HepG2 (cell line): ENCODE data around the gene TMEM86B. TPM values are rescaled to one million over a fixed set of nuclear protein-coding genes. Genes with fewer than 3 reads are reported as not detected.
A peak's percentile ranks its signal among the peaks of the same experiment; 100 is the strongest.

Source experiments
- ATF4 ChIP-seq, 2 experiments: fragments of 450-650 bp in 1 of 2; sonication (generic) in 1 of 2; formaldehyde crosslinking; IDR thresholded peaks; 2 replicates each; pipeline versions ENCODE4 v1.5.0 to v1.8.0; 2020 to 2022; ENCODE audit warnings: mild to moderate bottlenecking in 1 of 2, missing genetic modification reagents in 1 of 2
- BCLAF1 ChIP-seq: fragments of 450-650 bp; IDR thresholded peaks from 2 replicates; pipeline ENCODE4 v1.6.1; 2017; ENCODE audit warnings: mild to moderate bottlenecking
- EEA1 ChIP-seq: sonication (generic); formaldehyde crosslinking; IDR thresholded peaks from 2 replicates; pipeline ENCODE4 v1.5.1; 2020; ENCODE audit warnings: mild to moderate bottlenecking, missing genetic modification reagents, borderline replicate concordance
- HCFC1 ChIP-seq: fragments of 150-350 bp; IDR thresholded peaks from 2 replicates; pipeline ENCODE4 v1.6.1; 2014; ENCODE audit warnings: low read depth, low read length
- IRX3 ChIP-seq: sonication (generic); formaldehyde crosslinking; IDR thresholded peaks from 2 replicates; pipeline ENCODE4 v1.8.1; 2023; ENCODE audit warnings: mild to moderate bottlenecking, low read depth, missing genetic modification reagents, borderline replicate concordance
- RFX5 ChIP-seq: IDR thresholded peaks from 2 replicates; pipeline ENCODE4 v1.6.1; 2011; ENCODE audit warnings: low read depth, low read length, improper control_type of control experiment
- RFXANK ChIP-seq: IDR thresholded peaks from 2 replicates; pipeline ENCODE4 v1.6.1; 2016
- ZFP1 ChIP-seq: IDR thresholded peaks from 2 replicates; pipeline ENCODE4 v1.6.1; 2016
- ZNF101 ChIP-seq: sonication (generic); formaldehyde crosslinking; IDR thresholded peaks from 2 replicates; pipeline ENCODE4 v1.4.0; 2020; ENCODE audit warnings: mild to moderate bottlenecking, low read depth, missing genetic modification reagents, borderline replicate concordance
- ZNF276 ChIP-seq: sonication (generic); formaldehyde crosslinking; IDR thresholded peaks from 2 replicates; pipeline ENCODE4 v1.4.0; 2020; ENCODE audit warnings: mild to moderate bottlenecking, low read depth, missing genetic modification reagents
- polyA plus RNA-seq, 8 experiments: library from polyadenylated mRNA; depleted of rRNA in 3 of 8; stranded (reverse) in 7 of 8; unstranded in 1 of 8; fragments of >200 nt; fragmentation: Illumina TruSeq in 4 of 8; extraction: Trizol in 4 of 8; gene quantifications; 2 replicates each; pipeline versions ENCODE4 v1.2.1 to v1.2.3, GENCODE V29; 2011 to 2016; ENCODE audit warnings: low read depth in 4 of 8, missing spikeins in 1 of 8, mixed read lengths in 1 of 8; ENCODE audit not compliant: insufficient read depth in 1 of 8
- total RNA-seq, 5 experiments: library from RNA; depleted of rRNA; stranded (reverse); fragments of >200 nt; fragmentation: Illumina TruSeq; extraction: Trizol; gene quantifications; 2 replicates each; pipeline ENCODE4 v1.2.3, GENCODE V29; 2016; ENCODE audit warnings: low read depth in 1 of 5
- TF ChIP-seq, protein P1 (sequence below): sonication (generic); IDR thresholded peaks from 2 replicates; pipeline ENCODE4 v1.6.1; 2016; ENCODE audit warnings: low read depth, borderline replicate concordance
- TF ChIP-seq, protein P2 (sequence below), 2 experiments: fragments of 450-650 bp in 1 of 2; sonication (generic) in 1 of 2; formaldehyde crosslinking in 1 of 2; IDR thresholded peaks; 2 replicates each; pipeline versions ENCODE4 v1.6.1 to v1.8.0; 2016 to 2022; ENCODE audit warnings: antibody characterized with exemption in 1 of 2, mild to moderate bottlenecking in 1 of 2, missing genetic modification reagents in 1 of 2

TMEM86B gene
- total and polyA plus RNA-seq, 2 of the 13 experiments (the other 11 are each of a cell fraction or from before 2014, with no cell fraction given) = 7.7 to 9.6 TPM

DNA sequence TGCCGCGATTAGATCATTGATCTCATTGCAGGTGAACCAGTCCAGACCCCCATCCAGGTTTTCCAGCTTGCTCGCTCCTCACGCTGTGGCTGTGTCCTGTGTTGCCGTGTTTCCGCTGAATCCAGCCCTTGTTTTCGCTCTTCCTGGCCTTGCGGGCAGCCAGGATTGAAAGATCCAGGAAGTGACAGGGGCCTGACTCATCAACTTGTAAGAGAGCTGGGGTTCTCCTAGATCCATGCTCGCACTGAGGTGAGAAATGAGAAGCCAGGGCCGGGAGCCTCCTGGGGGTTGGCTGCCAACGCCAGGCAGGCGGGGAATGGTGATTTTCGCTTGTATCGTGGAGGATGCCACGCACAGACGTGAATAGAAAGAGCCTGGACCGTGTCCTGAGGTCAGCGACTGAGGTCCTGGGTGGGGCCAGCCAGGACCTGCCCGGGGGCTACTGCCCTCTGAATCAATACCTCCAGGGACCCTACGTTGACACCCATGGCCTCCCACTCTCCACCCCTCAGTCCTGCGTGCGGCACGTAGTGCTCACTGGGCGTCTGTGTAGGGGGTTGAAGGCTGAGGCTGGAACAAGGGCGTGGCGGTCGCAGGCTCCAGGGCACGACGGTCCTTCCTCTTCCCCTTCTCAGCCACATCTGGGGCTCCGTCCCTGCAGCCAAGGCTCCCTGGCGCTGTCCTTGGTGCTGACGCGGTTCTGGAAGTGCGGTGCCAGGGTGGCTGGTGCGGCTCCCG lies 11.9 kb downstream of the TMEM86B start (continued):
- TF ChIP-seq BCLAF1 = no peak
- peak; percentile 62 for TF ChIP-seq ZFP1
- peak; percentile 60 for TF ChIP-seq RFXANK (CRISPR knock-in tag)
- TF ChIP-seq ZNF276 (CRISPR knock-in tag) = 0 out of 2 replicates have a peak, but pooled peaks have one; percentile 45
- TF ChIP-seq, protein P1, sequence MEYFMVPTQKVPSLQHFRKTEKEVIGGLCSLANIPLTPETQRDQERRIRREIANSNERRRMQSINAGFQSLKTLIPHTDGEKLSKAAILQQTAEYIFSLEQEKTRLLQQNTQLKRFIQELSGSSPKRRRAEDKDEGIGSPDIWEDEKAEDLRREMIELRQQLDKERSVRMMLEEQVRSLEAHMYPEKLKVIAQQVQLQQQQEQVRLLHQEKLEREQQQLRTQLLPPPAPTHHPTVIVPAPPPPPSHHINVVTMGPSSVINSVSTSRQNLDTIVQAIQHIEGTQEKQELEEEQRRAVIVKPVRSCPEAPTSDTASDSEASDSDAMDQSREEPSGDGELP = peak; percentile 69; the same call in 1 of the 2 replicates
- peak; percentile 66 for TF ChIP-seq HCFC1
- peak; percentile 93 for TF ChIP-seq EEA1 (CRISPR knock-in tag)
- peak; percentile 64 for TF ChIP-seq RFX5
- peak; percentile 91; the same call in 1 of the 2 replicates for TF ChIP-seq IRX3 (CRISPR knock-in tag)
- TF ChIP-seq, protein P2, sequence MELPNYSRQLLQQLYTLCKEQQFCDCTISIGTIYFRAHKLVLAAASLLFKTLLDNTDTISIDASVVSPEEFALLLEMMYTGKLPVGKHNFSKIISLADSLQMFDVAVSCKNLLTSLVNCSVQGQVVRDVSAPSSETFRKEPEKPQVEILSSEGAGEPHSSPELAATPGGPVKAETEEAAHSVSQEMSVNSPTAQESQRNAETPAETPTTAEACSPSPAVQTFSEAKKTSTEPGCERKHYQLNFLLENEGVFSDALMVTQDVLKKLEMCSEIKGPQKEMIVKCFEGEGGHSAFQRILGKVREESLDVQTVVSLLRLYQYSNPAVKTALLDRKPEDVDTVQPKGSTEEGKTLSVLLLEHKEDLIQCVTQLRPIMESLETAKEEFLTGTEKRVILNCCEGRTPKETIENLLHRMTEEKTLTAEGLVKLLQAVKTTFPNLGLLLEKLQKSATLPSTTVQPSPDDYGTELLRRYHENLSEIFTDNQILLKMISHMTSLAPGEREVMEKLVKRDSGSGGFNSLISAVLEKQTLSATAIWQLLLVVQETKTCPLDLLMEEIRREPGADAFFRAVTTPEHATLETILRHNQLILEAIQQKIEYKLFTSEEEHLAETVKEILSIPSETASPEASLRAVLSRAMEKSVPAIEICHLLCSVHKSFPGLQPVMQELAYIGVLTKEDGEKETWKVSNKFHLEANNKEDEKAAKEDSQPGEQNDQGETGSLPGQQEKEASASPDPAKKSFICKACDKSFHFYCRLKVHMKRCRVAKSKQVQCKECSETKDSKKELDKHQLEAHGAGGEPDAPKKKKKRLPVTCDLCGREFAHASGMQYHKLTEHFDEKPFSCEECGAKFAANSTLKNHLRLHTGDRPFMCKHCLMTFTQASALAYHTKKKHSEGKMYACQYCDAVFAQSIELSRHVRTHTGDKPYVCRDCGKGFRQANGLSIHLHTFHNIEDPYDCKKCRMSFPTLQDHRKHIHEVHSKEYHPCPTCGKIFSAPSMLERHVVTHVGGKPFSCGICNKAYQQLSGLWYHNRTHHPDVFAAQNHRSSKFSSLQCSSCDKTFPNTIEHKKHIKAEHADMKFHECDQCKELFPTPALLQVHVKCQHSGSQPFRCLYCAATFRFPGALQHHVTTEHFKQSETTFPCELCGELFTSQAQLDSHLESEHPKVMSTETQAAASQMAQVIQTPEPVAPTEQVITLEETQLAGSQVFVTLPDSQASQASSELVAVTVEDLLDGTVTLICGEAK (IDR thresholded peaks at IDR 0.05) = no peak
- TF ChIP-seq, protein P2 (CRISPR knock-in tag; IDR thresholded peaks at IDR 0.05) = no peak
- TF ChIP-seq ATF4 (CRISPR knock-in tag; IDR thresholded peaks at IDR 0.05) = no peak; a peak in 1 of 4 replicates
- TF ChIP-seq ZNF101 (CRISPR knock-in tag) = no peak
